ENCODE measurements around the gene MMP14.
A peak's percentile ranks its signal among the peaks of the same experiment; 100 is the strongest.
"Not testable (repeated sequence)": the region's sequence is repeated elsewhere in the genome, so short reads cannot be mapped to it uniquely, and the experiment has no call there.

The MMP14 gene

DNA sequence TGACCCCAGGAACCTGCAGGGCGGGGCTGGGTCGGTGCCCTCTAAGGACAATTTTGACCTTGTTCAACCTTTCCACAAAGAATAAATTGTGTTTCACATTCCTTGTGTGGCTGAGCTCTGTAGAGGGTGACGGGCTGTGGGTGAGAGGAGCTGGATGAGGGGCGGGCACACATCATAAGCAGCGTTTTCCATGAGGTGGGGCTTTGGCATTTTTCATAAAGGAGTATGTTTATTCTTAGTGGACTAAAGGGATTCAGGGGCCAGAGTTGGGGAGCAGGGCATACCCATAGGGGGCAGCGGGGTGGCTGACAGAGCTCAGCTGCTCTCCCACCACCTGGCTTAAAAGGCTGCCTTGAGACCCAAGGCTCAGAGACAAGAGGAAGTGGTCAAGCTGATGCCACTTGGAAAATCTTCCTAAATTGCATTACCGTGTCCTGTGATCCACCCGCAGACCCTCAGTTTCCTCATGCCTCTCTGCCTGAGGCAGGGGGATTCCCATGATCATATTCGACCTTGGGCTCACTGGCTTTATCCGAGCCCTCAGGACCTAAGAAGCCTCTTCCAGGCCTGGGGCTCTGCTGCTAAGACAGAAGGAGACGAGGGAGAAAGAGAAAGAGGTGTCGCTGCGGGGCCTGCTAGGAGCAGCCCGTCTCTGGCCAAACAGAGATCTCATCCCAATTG is 11.4 kb downstream of the MMP14 start:
- no peak overlapping the region for H3K4me3 ChIP-seq (ENCODE audit: low read depth, low read length)
- TF ChIP-seq, protein P1, sequence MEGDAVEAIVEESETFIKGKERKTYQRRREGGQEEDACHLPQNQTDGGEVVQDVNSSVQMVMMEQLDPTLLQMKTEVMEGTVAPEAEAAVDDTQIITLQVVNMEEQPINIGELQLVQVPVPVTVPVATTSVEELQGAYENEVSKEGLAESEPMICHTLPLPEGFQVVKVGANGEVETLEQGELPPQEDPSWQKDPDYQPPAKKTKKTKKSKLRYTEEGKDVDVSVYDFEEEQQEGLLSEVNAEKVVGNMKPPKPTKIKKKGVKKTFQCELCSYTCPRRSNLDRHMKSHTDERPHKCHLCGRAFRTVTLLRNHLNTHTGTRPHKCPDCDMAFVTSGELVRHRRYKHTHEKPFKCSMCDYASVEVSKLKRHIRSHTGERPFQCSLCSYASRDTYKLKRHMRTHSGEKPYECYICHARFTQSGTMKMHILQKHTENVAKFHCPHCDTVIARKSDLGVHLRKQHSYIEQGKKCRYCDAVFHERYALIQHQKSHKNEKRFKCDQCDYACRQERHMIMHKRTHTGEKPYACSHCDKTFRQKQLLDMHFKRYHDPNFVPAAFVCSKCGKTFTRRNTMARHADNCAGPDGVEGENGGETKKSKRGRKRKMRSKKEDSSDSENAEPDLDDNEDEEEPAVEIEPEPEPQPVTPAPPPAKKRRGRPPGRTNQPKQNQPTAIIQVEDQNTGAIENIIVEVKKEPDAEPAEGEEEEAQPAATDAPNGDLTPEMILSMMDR (conservative IDR thresholded peaks at IDR 0.05; ENCODE audit: low read depth, low read length) = peak; percentile 14
- DNase-seq (ENCODE audit: low read depth) = peak; percentile 76

DNA sequence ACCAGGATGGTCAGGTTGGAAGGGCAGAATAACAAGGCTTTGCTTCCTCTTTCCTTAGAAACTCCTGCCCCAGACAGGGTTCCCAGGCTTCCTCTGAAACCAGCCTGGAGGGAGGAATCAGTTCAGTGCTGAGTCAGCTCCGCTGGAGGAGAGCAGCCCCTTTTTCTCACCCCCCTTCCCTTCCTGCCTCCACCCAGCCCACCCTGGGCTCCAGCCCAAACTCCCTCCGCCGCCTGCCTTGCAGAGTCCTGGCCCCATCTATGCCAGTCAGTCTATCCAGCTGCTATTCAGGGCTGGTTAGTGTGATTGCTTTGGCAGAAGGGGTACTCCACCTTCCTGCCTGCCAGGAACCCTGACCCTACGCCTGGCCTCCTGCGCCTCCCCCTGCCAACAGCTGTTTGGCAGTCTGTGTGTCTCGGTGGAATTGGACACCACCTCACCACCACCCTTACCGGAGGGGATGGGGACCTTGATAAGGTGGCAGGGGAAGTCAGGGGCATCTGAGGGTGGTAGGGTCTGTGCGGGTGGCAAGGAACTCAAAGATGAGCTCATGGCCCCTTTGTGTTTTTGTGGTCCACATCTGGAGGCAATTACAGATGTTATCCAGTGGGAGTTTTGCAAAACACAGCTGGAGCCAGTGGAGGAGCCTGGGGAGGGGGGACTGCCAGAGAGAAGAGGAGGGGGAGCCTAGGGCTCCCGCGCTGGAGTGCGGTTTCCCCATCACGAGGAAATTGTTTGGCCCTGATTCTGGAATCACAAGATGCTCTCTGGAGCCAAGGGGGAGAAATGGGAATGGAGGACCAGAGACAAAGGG is 12.2 kb downstream of the MMP14 start:
- peak overlapping the region; percentile 1 for H3K4me3 ChIP-seq (ENCODE audit: low read depth, low read length)
- DNase-seq (ENCODE audit: low read depth) = peak; percentile 95
- TF ChIP-seq, protein P1 (conservative IDR thresholded peaks at IDR 0.05; ENCODE audit: low read depth, low read length) = no peak

GRCh38 chr14:22849212-22849819 is 12.9 kb downstream of the MMP14 start:
- TF ChIP-seq, protein P1 (conservative IDR thresholded peaks at IDR 0.05; ENCODE audit: low read depth, low read length) = no peak
- H3K4me3 ChIP-seq (ENCODE audit: low read depth, low read length) = no peak overlapping the region
- DNase-seq (ENCODE audit: low read depth) = peak; percentile 92

GRCh38 chr14:22850944-22851764 is 14.8 kb downstream of the MMP14 start:
- H3K4me3 ChIP-seq (ENCODE audit: low read depth, low read length) = no peak overlapping the region
- TF ChIP-seq, protein P1 (conservative IDR thresholded peaks at IDR 0.05; ENCODE audit: low read depth, low read length) = no peak
- peak; percentile 96 for DNase-seq (ENCODE audit: low read depth)

DNA sequence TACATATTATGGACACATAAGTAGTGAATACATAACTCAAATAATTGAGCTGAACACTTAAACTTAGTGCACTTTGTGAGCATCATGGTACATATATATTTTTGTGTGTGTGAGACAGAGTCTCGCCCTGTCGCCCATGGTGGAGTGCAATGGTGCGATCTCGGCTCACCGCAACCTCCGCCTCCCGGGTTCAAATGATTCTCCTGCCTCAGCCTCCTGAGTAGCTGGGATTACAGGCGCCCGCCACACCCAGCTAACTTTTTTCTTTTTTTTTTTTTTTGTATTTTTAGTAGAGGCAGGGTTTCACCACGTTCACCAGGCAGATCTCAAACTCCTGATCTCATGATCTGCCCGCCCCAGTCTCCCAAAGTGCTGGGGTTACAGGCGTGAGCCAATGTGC is 15.8 kb downstream of the MMP14 start:
- not testable (repeated sequence) for DNase-seq (ENCODE audit: low read depth); H3K4me3 ChIP-seq (ENCODE audit: low read depth, low read length)

GRCh38 chr14:22852599-22852939 is 16.2 kb downstream of the MMP14 start:
- TF ChIP-seq, protein P1 (conservative IDR thresholded peaks at IDR 0.05; ENCODE audit: low read depth, low read length) = no peak
- DNase-seq (ENCODE audit: low read depth) = no peak
- H3K4me3 ChIP-seq (ENCODE audit: low read depth, low read length) = no peak overlapping the region

Data from choroid plexus epithelial cell (primary cell).